Ovary (tissue), 9 donors: ENCODE results near the gene GRIK5. TPM values are rescaled to one million over a fixed set of nuclear protein-coding genes. Genes with fewer than 3 reads are reported as not detected.

Experiments used
- DNase-seq, 5 donors: peaks; one replicate each; pipeline ENCODE4 v3.0.0-alpha.2; 2019 to 2020
- H3K27ac ChIP-seq, 2 donors: fragments of 200-600 bp; one replicate each; pipeline versions ENCODE4 v1.5.1 to v1.8.0; 2019 to 2022
- H3K27me3 ChIP-seq: fragments of 200-600 bp; one replicate; pipeline ENCODE4 v1.8.0; 2022
- H3K36me3 ChIP-seq: fragments of 200-600 bp; sonication (generic); one replicate; pipeline ENCODE4 v1.5.1; 2019
- H3K4me1 ChIP-seq: one replicate; pipeline ENCODE4 v1.8.1; 2013; ENCODE audit warnings: mild to moderate bottlenecking, moderate library complexity; ENCODE audit not compliant: insufficient read depth
- H3K4me3 ChIP-seq: fragments of 200-600 bp; sonication (generic); one replicate; pipeline ENCODE4 v1.5.1; 2017
- H3K9me3 ChIP-seq, 2 donors: fragments of 200-600 bp in 1 of 2; sonication (generic) in 1 of 2; one replicate each; pipeline versions ENCODE4 v1.5.1 to v1.8.1; 2013 to 2019; ENCODE audit warnings: mild to moderate bottlenecking in 1 of 2, moderate library complexity in 1 of 2
- EP300 ChIP-seq: sonication (generic); formaldehyde crosslinking; IDR thresholded peaks from one replicate; pipeline ENCODE4 v1.6.1; 2017; ENCODE audit warnings: antibody characterized with exemption
- POLR2A ChIP-seq: fragments of 450-650 bp; IDR thresholded peaks from one replicate; pipeline ENCODE4 v1.6.1; 2017; ENCODE audit warnings: antibody characterized with exemption, mild to moderate bottlenecking, moderate library complexity
- WGBS, 3 donors: extraction: QIAGEN DNeasy Blood & Tissue Kit in 1 of 3; methylation state at CpG; one replicate each; pipeline versions ENCODE4 v1.1.5 to v1.1.7; 2013 to 2017; 5-methylcytosine and 5-hydroxymethylcytosine counted together
- intact Hi-C, 4 donors: fragments of 100-400 bp; cut with DNase I; formaldehyde crosslinking; loops; one replicate each; pipeline versions ENCODE4 v1.11.0 to v1.15.1; 2022 to 2023
- polyA plus RNA-seq, 2 donors: library from polyadenylated mRNA; stranded (reverse); fragments of 200-250 nt in 1 of 2; fragments of 350-450 nt in 1 of 2; fragmentation: Illumina TruSeq in 1 of 2; extraction: RNeasy Lipid Tissue Mini Kit (QIAGEN cat#74804) in 1 of 2; gene quantifications; one replicate each; pipeline ENCODE4 v1.2.3, GENCODE V29; 2013 to 2014
- total RNA-seq, 7 donors: library from RNA; depleted of rRNA in 2 of 7; stranded (reverse); fragments of >200 nt in 2 of 7; fragmentation: NEBNext Ultra II Directional in 3 of 7; extraction: Animal tissue kit (Norgen Biotek cat#: 25700) in 3 of 7; gene quantifications; one replicate each; pipeline versions ENCODE4 v1.1.0 to v1.2.4, GENCODE V29; 2016 to 2023
- TF ChIP-seq, protein P1 (sequence below), 3 donors: fragments of 450-650 bp in 2 of 3; fragments of 200-600 bp in 1 of 3; IDR thresholded peaks; one replicate each; pipeline versions ENCODE4 v1.5.1 to v1.8.0; 2016 to 2022; ENCODE audit warnings: antibody characterized with exemption in 3 of 3, mild to moderate bottlenecking in 1 of 3
- donor health status: DM: no; HTN: no; CAD: no; lungs with moderate emphysema.
- donor health status: DM: no; HTN: no; CAD: no.
- donor health status: Bipolar disorder and iron deficiency.
- donor health status: DM: yes; HTN: yes; CAD: no.
- donor health status: DM: no; HTN: no; CAD: no.
- donor health status: DM: yes; HTN: yes; CAD: no.

The GRIK5 gene
- total and polyA plus RNA-seq, 9 donors: 1.7 to 16.3 (median 3.7) TPM

DNA sequence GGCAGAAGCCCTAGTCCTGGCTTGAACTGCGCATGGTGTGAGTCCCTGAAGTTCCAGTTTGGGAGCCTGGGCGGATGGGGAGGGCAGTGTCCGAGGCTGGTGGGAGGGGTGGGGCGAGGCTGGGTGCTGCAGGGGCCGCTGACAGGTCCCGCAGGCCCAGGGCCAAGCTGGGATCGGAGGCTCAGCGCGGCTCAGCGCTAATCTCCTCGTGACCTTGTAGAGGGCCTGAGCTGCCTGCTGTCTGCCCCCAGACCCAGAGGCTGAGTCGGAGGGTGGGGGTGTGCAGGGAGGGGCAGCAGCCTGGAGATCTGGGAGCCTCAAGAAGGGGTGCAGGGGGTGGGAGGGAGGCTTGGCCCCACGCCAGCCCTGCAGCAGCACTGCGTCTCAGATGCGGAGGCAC is 79.0 kb downstream of the GRIK5 start:
- DNase-seq: no peak
- WGBS, 3 donors: 5 to 9% (median 6%) methylated on average over 13 to 15 of the region's 15 CpGs
- Histone ChIP-seq H3K4me1 (no peaks in the 10 kb centered on the region), H3K9me3 (no peaks in the 10 kb centered on the region), H3K36me3 (no peaks in the 10 kb centered on the region), H3K4me3 (no peak overlapping the region), H3K27ac (no peak overlapping the region), H3K27me3 (no peaks in the 10 kb centered on the region)
- no peak for TF ChIP-seq POLR2A
- TF ChIP-seq, protein P1, sequence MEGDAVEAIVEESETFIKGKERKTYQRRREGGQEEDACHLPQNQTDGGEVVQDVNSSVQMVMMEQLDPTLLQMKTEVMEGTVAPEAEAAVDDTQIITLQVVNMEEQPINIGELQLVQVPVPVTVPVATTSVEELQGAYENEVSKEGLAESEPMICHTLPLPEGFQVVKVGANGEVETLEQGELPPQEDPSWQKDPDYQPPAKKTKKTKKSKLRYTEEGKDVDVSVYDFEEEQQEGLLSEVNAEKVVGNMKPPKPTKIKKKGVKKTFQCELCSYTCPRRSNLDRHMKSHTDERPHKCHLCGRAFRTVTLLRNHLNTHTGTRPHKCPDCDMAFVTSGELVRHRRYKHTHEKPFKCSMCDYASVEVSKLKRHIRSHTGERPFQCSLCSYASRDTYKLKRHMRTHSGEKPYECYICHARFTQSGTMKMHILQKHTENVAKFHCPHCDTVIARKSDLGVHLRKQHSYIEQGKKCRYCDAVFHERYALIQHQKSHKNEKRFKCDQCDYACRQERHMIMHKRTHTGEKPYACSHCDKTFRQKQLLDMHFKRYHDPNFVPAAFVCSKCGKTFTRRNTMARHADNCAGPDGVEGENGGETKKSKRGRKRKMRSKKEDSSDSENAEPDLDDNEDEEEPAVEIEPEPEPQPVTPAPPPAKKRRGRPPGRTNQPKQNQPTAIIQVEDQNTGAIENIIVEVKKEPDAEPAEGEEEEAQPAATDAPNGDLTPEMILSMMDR (IDR thresholded peaks at IDR 0.05): no peak
- TF ChIP-seq EP300: no peak
- intact Hi-C loops: no loop called here

DNA sequence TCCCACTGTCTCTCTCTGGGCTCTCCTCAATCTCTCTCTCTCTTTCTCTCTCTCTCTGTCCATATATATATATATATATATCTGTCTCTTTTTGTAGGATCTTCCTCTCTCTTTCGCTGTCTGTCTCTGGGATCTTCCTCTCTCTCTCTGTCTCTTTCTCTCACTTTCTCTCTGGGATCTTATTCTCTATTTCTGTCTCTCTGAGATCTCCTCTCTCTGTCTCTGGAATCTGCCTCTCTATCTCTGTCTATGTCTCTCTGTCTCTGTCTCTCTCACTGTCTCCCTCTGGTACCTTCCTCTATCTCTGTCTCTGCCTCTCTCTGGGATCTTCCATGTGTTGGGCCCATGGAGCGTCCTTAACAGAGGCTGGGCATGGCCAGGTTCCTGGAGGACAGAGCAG is 79.4 kb downstream of the GRIK5 start:
- 61 to 66% (median 63%) methylated on average over 2 of the region's 2 CpGs for WGBS, 3 donors
- no peak for DNase-seq
- no peaks in the 10 kb centered on the region for H3K27me3 ChIP-seq
- H3K4me3 ChIP-seq: no peak overlapping the region
- TF ChIP-seq, protein P1 (IDR thresholded peaks at IDR 0.05): no peak
- no peak for TF ChIP-seq EP300
- TF ChIP-seq POLR2A: no peak
- intact Hi-C loops: no loop called here
- H3K36me3 ChIP-seq: no peaks in the 10 kb centered on the region
- no peaks in the 10 kb centered on the region for H3K9me3 ChIP-seq
- H3K27ac ChIP-seq: no peak overlapping the region
- no peaks in the 10 kb centered on the region for H3K4me1 ChIP-seq

DNA sequence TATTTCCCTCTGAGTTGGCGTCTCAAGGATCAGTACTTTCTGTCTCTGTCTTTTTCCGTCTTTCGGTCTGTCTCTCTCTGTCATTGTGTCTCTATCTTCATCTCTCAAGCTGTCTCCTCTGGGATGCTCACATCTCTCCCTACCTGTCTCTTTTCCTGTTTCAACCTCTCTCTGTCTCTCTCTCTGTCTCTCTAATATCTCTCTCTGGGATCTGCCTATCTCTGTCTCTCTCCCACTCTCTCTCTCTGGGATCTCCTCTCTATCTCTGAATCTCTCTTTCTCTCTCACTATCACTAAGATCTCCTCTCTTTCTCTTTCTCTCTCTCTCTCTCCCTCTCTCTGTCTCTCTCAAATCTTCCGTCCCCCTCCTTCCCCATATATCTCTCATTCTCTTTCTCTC is 80.0 kb downstream of the GRIK5 start:
- TF ChIP-seq, protein P1 (IDR thresholded peaks at IDR 0.05): no peak
- TF ChIP-seq POLR2A: no peak
- TF ChIP-seq EP300: no peak
- H3K9me3 ChIP-seq: no peaks in the 10 kb centered on the region
- H3K27me3 ChIP-seq: no peaks in the 10 kb centered on the region
- WGBS, 3 donors: 80 to 85% (median 85%) methylated on average over 4 of the region's 4 CpGs
- H3K4me3 ChIP-seq: no peak overlapping the region
- no peak for DNase-seq
- no peak overlapping the region for H3K27ac ChIP-seq
- intact Hi-C loops: no loop called here
- no peaks in the 10 kb centered on the region for H3K4me1 ChIP-seq
- no peaks in the 10 kb centered on the region for H3K36me3 ChIP-seq

DNA sequence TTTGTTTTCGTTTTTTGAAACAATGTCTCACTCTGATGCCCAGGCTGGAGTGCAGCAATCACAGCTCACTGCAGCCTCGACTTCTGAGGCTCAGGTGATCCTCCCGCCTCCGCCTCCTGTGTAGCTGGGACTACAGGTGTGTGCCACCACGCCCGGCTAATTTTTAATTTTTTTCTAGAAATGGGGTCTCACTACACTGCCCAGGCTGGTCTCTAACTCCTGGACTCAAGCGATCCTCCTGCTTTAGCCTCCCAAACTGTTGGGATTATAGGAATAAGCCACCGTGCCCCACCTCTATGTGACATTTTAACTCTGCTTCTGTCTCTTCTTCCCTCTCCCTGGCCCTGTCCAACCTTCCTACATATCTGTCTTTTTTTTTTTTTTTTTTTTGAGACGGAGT is 81.1 kb downstream of the GRIK5 start:
- H3K27ac ChIP-seq: no peak overlapping the region

More for the DNA sequence above, 81.1 kb downstream of the GRIK5 start:
- DNase-seq: no peak
- TF ChIP-seq, protein P1 (IDR thresholded peaks at IDR 0.05): no peak
- TF ChIP-seq POLR2A: no peak
- TF ChIP-seq EP300: no peak
- intact Hi-C loops: no loop called here
- 83 to 89% (median 84%) methylated on average over 9 of the region's 9 CpGs for WGBS, 3 donors
- no peaks in the 10 kb centered on the region for H3K4me1 ChIP-seq
- no peaks in the 10 kb centered on the region for H3K36me3 ChIP-seq
- H3K4me3 ChIP-seq: no peak overlapping the region
- no peaks in the 10 kb centered on the region for H3K9me3 ChIP-seq
- H3K27me3 ChIP-seq: no peaks in the 10 kb centered on the region
